Mucosa of stomach (tissue), 1 donor: Measurements from ENCODE around the gene TIPARP.
A peak's percentile ranks its signal among the peaks of the same experiment; 100 is the strongest.

ENCODE experiments used
- H3K27me3 ChIP-seq: one replicate; pipeline ENCODE4 v1.7.0; 2013; ENCODE audit warnings: mild to moderate bottlenecking, low read length; ENCODE audit not compliant: control insufficient read depth, insufficient read depth
- H3K36me3 ChIP-seq: one replicate; pipeline ENCODE4 v1.7.0; 2013; ENCODE audit warnings: low read length; ENCODE audit not compliant: control insufficient read depth, insufficient read depth
- H3K4me1 ChIP-seq: one replicate; pipeline ENCODE4 v1.7.0; 2013; ENCODE audit warnings: mild to moderate bottlenecking, low read length; ENCODE audit not compliant: control insufficient read depth, insufficient read depth
- H3K4me3 ChIP-seq: one replicate; pipeline ENCODE4 v1.7.0; 2013; ENCODE audit warnings: low read length
- H3K9ac ChIP-seq: one replicate; pipeline ENCODE4 v1.7.0; 2013; ENCODE audit warnings: mild to moderate bottlenecking, low read length, moderate library complexity
- H3K9me3 ChIP-seq: one replicate; pipeline ENCODE4 v1.7.0; 2013; ENCODE audit warnings: mild to moderate bottlenecking, low read length, moderate library complexity; ENCODE audit not compliant: control insufficient read depth
- donor health status: Pancreatic carcinoma.

TIPARP gene

DNA sequence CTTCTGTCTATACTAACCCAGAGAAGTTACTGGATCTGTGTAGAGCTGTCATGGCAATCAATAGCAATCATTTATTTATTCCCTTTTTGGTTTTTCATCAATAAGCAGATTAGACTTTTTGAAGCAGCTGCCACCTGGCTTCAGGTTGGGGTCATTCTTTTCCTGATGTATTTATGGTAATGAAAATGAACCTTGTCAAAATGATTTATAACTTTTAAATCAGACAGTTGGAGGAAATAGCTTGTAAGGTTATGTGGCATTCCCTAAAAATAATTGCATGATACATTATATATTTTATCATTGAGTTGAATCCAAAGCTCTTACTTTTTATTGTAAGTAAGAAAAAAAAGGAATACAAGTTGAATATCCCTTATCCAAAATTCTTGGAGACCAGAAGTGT is 8.6 kb downstream of the TIPARP start:
- H3K9ac ChIP-seq: no peak overlapping the region
- H3K9me3 ChIP-seq: no peaks in the 10 kb centered on the region
- H3K4me3 ChIP-seq: no peak overlapping the region
- no peaks in the 10 kb centered on the region for H3K27me3 ChIP-seq
- H3K36me3 ChIP-seq: peaks cover 5% of the 10 kb centered on the region
- H3K4me1 ChIP-seq: peaks cover 54% of the 10 kb centered on the region

DNA sequence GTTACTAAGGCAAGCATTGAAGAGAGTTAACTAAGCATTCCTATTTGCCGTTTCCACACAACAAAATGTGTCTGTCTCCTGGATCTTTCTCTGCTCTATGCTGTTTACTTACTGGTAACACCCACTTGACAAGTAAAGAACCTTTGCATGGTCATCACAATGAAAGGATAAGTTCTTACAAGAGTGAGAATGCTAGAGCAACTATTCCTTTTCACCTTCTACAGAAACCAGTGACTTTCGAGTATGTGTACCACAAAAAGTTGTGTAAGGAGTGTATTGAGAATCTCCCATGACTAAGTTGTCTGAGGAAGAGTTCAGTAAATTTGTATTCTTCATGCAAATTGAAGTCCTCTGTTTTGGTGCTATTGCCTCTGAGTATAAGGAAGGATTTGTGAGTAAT is 10.8 kb downstream of the TIPARP start:
- Histone ChIP-seq H3K4me1 (peaks cover 68% of the 10 kb centered on the region), H3K27me3 (no peaks in the 10 kb centered on the region), H3K36me3 (no peaks in the 10 kb centered on the region), H3K9ac (no peak overlapping the region), H3K9me3 (no peaks in the 10 kb centered on the region), H3K4me3 (no peak overlapping the region)

DNA sequence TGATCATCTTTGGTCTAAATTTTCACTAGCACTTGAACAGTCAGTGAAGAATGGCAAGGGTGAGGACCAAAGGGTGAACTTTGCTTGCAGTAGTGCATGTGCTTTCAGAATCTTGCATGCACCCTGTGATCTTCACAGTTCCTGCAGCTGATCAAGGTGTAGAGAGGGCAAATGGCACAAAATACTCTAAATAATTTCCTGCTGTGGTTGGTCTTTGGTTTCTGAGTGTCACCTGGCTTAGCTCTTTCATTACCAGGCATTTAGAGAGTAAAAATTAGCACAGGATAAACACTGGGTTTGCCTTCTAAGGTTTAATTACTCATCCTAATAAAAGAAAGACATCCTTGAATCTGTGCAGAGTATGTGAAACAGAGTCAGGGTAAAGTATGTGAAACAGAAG is 11.4 kb downstream of the TIPARP start:
- H3K27me3 ChIP-seq: no peaks in the 10 kb centered on the region
- no peak overlapping the region for H3K9ac ChIP-seq
- peaks cover 68% of the 10 kb centered on the region for H3K4me1 ChIP-seq
- no peaks in the 10 kb centered on the region for H3K9me3 ChIP-seq
- no peaks in the 10 kb centered on the region for H3K36me3 ChIP-seq
- H3K4me3 ChIP-seq: no peak overlapping the region

DNA sequence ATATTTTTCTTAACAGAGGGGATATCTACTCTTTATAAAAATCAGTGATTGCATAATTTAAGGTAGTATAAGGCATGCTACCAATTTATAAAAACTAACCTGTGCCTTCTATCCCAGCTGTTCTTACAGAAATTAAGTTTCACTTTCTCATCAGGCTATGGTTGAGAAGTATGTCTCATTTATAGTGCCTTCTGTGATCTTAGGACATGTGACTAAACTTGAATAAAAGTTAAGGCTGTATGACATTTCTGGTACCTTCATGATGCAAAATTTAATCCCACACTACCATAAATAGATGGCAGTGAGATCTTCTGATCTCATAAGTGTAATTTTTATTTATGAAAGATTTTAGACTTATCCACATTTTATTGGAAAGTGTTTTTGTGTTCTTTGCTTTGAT is 12.6 kb downstream of the TIPARP start:
- Histone ChIP-seq H3K4me3 (no peak overlapping the region), H3K4me1 (peaks cover 74% of the 10 kb centered on the region), H3K27me3 (no peaks in the 10 kb centered on the region), H3K9me3 (no peaks in the 10 kb centered on the region), H3K9ac (no peak overlapping the region), H3K36me3 (no peaks in the 10 kb centered on the region)

DNA sequence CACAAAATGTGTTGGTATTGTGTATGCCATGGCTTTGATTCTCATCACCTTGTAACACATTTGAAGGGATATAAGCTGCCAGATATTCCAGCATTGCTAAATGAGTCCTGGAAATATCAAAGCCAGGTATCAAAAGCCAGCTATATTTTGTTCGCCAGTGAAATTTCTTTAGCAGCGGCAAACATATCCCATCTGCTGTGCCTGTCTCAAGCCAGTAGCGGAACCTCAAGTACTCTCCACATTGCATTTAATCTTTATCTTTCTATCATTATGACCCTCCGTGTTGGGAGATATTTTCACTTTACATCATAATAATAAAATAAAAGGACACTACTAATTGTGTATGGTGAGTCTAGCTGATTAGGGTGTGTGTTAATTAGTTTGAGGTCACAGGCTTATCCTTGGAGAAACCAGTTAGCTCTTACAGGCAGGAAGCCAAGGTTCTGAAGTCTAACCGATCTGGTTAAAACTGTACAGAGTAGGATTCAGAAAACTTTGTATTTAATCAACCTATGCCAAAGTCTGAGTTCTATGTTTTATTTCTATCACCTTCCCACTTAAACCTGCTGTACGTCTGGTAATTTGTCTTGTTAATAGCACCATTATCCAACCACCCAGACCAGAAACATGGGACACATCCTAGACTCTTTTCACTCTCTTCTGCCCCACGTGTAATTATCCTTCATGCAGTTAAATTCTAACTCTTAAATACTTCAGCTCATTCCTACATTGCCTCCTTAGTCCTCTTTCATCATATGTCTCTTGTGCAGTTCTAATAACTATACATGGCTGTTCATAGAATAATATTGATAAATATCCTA is 14.5 kb downstream of the TIPARP start:
- H3K4me1 ChIP-seq: peaks cover 82% of the 10 kb centered on the region

DNA sequence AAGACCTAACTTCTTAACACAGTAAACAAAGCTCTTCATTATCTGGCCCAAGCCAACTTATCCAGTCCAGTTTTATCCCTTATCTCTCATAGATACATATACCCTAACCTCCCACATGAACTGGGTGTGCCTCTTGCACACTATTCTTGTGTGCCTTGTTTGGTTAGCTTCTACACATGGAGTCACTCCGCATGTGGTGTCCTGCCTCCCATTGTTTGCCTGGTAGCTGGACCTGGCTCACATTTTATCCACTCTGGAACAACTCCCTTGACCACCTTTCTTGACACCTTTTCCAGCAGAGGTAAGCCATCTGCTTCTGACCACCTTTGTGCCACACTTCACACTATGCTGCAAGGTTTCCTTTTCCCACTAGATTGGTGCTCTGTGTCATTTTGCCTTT is 15.2 kb downstream of the TIPARP start:
- no peaks in the 10 kb centered on the region for H3K9me3 ChIP-seq
- H3K4me3 ChIP-seq: no peak overlapping the region
- H3K4me1 ChIP-seq: peaks cover 74% of the 10 kb centered on the region
- H3K27me3 ChIP-seq: no peaks in the 10 kb centered on the region
- H3K9ac ChIP-seq: no peak overlapping the region
- H3K36me3 ChIP-seq: peaks cover 3% of the 10 kb centered on the region

More for the DNA sequence above, 14.5 kb downstream of the TIPARP start:
- H3K27me3 ChIP-seq: no peaks in the 10 kb centered on the region
- no peaks in the 10 kb centered on the region for H3K36me3 ChIP-seq
- no peak overlapping the region for H3K9ac ChIP-seq
- H3K4me3 ChIP-seq: no peak overlapping the region
- H3K9me3 ChIP-seq: no peaks in the 10 kb centered on the region

DNA sequence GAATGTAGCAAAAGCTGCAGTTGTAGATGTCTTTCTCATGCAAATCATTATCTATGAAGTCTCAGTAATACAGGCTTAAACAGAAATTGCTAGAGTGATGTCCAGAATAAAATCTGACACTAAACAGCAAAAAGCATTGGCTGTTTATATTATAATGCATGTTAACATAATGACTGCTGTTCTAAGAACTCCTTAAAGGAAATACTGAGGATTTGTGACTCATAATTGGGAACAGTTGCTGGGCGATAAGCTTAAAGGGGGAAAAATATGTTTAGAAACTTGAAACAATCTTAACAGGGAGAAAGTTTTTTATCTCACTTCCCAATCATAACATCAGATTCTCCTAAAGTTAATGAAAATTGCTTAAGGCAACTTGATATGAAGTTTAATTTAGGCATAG is 17.5 kb downstream of the TIPARP start:
- Histone ChIP-seq H3K9me3 (no peaks in the 10 kb centered on the region), H3K4me3 (no peak overlapping the region), H3K4me1 (peaks cover 57% of the 10 kb centered on the region), H3K36me3 (peaks cover 3% of the 10 kb centered on the region), H3K27me3 (no peaks in the 10 kb centered on the region), H3K9ac (peak overlapping the region; percentile 27)

DNA sequence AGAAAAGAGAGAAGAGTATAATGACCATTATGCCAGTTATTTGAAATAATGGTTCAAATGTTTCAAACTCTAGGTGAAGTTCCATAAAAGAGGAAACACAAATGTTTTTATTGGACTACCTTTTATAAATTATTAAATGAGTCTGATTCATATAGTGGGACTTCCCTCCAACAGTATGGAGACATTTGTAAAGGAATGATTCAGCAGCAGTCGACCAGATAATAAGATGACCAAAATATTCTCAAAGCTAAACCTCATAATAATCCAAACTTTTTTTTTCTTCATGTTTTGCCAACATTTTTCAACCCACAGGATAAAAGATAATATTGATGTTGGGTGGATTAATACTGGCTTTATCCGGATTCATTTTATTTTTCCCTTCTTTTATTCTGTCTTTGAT is 18.8 kb downstream of the TIPARP start:
- Histone ChIP-seq H3K4me1 (peaks cover 46% of the 10 kb centered on the region), H3K27me3 (no peaks in the 10 kb centered on the region), H3K9me3 (no peaks in the 10 kb centered on the region), H3K9ac (no peak overlapping the region), H3K4me3 (no peak overlapping the region), H3K36me3 (peaks cover 3% of the 10 kb centered on the region)

DNA sequence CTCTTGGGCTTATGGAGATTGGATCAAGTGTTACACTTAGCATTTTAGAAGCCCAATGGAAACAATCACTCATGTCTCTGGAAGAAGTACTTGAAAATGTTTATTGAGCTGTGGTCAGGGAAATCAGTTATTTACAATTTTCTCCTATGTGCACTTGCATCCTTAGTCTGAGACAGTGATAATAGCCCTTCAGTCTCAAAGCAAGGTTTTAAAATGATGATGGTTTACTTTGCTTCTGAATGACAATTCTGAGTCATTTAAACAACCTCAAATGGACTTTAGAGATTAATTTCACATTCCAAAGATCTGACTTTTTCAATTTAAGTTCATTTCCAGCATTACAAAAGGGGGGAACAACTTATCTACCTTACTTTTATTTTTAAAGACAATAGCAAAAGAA is 20.1 kb downstream of the TIPARP start:
- H3K4me1 ChIP-seq: peaks cover 39% of the 10 kb centered on the region
- H3K4me3 ChIP-seq: no peak overlapping the region
- H3K36me3 ChIP-seq: peaks cover 3% of the 10 kb centered on the region
- no peaks in the 10 kb centered on the region for H3K9me3 ChIP-seq
- H3K27me3 ChIP-seq: no peaks in the 10 kb centered on the region
- no peak overlapping the region for H3K9ac ChIP-seq

DNA sequence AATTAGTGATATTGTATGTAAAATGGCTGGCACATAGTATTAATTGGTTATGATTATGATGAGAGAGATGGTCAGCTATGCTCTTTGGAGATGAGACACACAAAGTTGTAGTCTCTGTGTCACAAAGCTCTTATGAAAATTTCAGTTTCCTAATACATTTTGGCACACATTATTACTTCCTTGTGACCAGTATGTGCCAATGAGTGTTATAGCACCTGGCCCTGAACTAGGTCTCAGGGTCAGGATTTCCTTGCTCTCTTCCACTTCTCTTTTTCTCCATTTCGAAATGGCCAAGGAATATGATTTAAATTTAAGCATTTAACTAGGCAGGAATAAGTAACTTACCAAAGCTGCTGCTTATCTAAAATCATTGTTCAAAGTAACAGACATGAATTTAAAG is 28.0 kb downstream of the TIPARP start:
- Histone ChIP-seq H3K9me3 (no peaks in the 10 kb centered on the region), H3K36me3 (peaks cover 6% of the 10 kb centered on the region)

DNA sequence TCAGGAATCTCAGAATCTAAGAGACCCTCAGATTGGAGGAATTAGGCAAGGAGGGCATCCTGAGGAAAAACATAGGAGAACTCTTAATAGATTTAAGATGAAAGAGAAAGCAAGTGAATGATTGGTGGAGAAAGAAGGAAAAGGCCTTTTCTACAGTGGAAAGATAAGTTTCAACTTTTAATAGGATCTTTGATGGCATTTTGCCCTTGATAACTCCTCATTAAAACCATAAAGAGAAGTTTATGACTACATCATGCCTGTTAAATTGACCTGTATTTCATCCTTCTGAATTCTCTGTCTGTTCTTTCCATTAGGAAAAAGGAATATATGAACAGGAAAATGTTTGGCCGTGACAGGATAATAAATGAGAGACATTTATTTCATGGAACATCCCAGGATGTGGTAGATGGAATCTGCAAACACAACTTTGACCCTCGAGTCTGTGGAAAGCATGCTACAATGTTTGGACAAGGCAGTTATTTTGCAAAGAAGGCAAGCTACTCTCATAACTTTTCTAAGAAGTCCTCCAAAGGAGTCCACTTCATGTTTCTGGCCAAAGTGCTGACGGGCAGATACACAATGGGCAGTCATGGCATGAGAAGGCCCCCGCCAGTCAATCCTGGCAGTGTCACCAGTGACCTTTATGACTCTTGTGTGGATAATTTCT is 30.1 kb downstream of the TIPARP start:
- Histone ChIP-seq H3K4me3 (no peak overlapping the region), H3K36me3 (peaks cover 6% of the 10 kb centered on the region), H3K27me3 (no peaks in the 10 kb centered on the region), H3K9me3 (no peaks in the 10 kb centered on the region), H3K9ac (no peak overlapping the region), H3K4me1 (no peaks in the 10 kb centered on the region)

More for the DNA sequence above, 28.0 kb downstream of the TIPARP start:
- Histone ChIP-seq H3K9ac (no peak overlapping the region), H3K27me3 (no peaks in the 10 kb centered on the region), H3K4me3 (no peak overlapping the region), H3K4me1 (no peaks in the 10 kb centered on the region)

DNA sequence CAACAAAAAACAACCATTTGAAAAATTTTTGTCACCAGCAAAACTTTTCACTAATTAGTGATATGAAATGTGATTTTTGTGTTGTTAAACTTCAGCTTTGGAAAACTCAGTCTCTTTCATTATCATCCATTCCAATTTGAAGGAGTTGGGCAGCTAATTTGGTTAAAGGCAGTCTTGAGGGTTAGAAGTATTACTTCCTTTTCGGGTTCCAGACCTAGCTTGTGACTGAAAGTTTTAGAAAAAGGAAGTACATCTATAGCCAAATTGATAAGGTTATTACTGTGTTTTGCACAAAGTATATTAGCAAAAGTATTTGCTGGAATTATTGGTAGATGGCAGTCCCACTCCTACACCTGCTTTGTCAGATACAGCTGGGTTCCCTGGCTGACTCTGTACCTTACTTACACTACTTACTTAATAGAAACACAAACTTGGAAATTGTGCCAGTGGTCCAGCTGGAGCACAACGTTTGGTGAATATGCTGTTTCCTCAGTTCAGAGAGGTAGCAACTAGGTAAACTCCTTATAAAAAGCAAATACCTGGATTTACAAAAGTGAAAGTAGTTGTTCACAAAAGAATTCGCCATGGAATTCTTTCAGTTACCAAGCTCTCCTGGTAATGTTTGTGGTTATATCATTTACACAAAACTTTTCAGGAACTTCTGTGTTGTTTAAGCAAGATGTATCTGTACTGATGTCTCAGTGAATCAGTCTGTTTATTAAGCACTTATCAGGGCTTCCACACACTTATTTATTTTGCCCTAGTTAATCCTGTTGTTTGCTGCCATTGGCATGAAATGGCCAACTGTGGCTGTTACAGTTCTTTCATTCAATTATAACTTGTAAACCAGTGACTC is 31.6 kb downstream of the TIPARP start:
- no peaks in the 10 kb centered on the region for H3K27me3 ChIP-seq
- H3K36me3 ChIP-seq: peaks cover 6% of the 10 kb centered on the region
- H3K9me3 ChIP-seq: no peaks in the 10 kb centered on the region
- peaks cover 9% of the 10 kb centered on the region for H3K4me1 ChIP-seq
- H3K4me3 ChIP-seq: no peak overlapping the region
- H3K9ac ChIP-seq: peak overlapping the region; percentile 24
